NOMO-1 treated with DMSO at 0.1 percent for 48 hours (cell line): ENCODE data around the gene ARHGEF9.
"Not testable (repeated sequence)": the region's sequence is repeated elsewhere in the genome, so short reads cannot be mapped to it uniquely, and the experiment has no call there.

Source experiments
- DNase-seq: peaks from one replicate; lab custom pipeline; 2025; ENCODE audit not compliant: unreplicated experiment; lab: John Stamatoyannopoulos, UW

Gene ARHGEF9

GRCh38 chrX:63664083-63664482 is 120.9 kb downstream of the ARHGEF9 start:
- DNase-seq: no peak

- DNase-seq: no peak
Observed at GRCh38 chrX:63661676-63662075, 123.3 kb downstream of the ARHGEF9 start.

- DNase-seq: no peak
Observed at GRCh38 chrX:63658920-63659319, 126.1 kb downstream of the ARHGEF9 start.

GRCh38 chrX:63657821-63658220 is 127.2 kb downstream of the ARHGEF9 start:
- peak; percentile 75 for DNase-seq

GRCh38 chrX:63656871-63657580 is 128.0 kb downstream of the ARHGEF9 start:
- DNase-seq: no peak

GRCh38 chrX:63652086-63652765 is 132.8 kb downstream of the ARHGEF9 start:
- no peak for DNase-seq

GRCh38 chrX:63645748-63646147 is 139.3 kb downstream of the ARHGEF9 start:
- not testable (repeated sequence) for DNase-seq

- DNase-seq: no peak
Observed at GRCh38 chrX:63635750-63636149, 149.3 kb downstream of the ARHGEF9 start.

GRCh38 chrX:63613531-63614028 is 171.4 kb downstream of the ARHGEF9 start:
- DNase-seq: no peak

- no peak for DNase-seq
Observed at GRCh38 chrX:63585936-63586335, 199.1 kb downstream of the ARHGEF9 start.
